GM23338 (cell line): ENCODE data around the gene ELMO3. TPM values are rescaled to one million over a fixed set of nuclear protein-coding genes. Genes with fewer than 3 reads are reported as not detected.

Experiments used
- ATAC-seq: fragments of 200-7000 bp; cut with Tn5 transposase; 3 replicates; pipeline ENCODE4 v1.9.1; 2020
- DNase-seq: peaks from one replicate; pipeline ENCODE4 v3.0.0-alpha.2; 2015; ENCODE audit warnings: low spot score
- H2AFZ ChIP-seq: fragments of 200-600 bp; sonication (generic); 2 replicates; pipeline ENCODE4 v1.8.0; 2016; ENCODE audit warnings: antibody characterized with exemption, mild to moderate bottlenecking, moderate library complexity
- H3F3A ChIP-seq: fragments of 200-600 bp; sonication (generic); replicated peaks from 2 replicates; pipeline ENCODE4 v1.8.0; 2017; ENCODE audit warnings: antibody characterized with exemption, mixed run types, low read depth
- H3K27ac ChIP-seq: fragments of 200-600 bp; sonication (generic); 2 replicates; pipeline ENCODE4 v1.6.1; 2016; ENCODE audit warnings: low read depth
- H3K27me3 ChIP-seq: fragments of 200-600 bp; sonication (generic); 2 replicates; pipeline ENCODE4 v1.8.0; 2016; ENCODE audit warnings: mild to moderate bottlenecking, mixed run types, moderate library complexity; ENCODE audit not compliant: insufficient read depth
- H3K36me3 ChIP-seq: fragments of 200-600 bp; sonication (generic); 2 replicates; pipeline ENCODE4 v1.8.0; 2016; ENCODE audit warnings: mild to moderate bottlenecking; ENCODE audit not compliant: insufficient read depth
- H3K4me1 ChIP-seq: fragments of 200-600 bp; sonication (generic); 2 replicates; pipeline ENCODE4 v1.8.0; 2016; ENCODE audit warnings: mild to moderate bottlenecking, moderate library complexity; ENCODE audit not compliant: insufficient read depth
- H3K4me2 ChIP-seq: fragments of 200-600 bp; sonication (generic); 2 replicates; pipeline ENCODE4 v1.7.1; 2017; ENCODE audit warnings: mixed run types
- H3K4me3 ChIP-seq: fragments of 200-600 bp; sonication (generic); 2 replicates; pipeline ENCODE4 v1.6.1; 2016; ENCODE audit warnings: mixed run types
- H3K79me2 ChIP-seq: fragments of 200-600 bp; sonication (generic); replicated peaks from 2 replicates; pipeline ENCODE4 v1.8.0; 2017; ENCODE audit warnings: mild to moderate bottlenecking; ENCODE audit not compliant: insufficient read depth
- H3K9me2 ChIP-seq: fragments of 200-600 bp; sonication (generic); 2 replicates; pipeline ENCODE4 v1.8.0; 2017; ENCODE audit not compliant: insufficient read depth
- H4K20me1 ChIP-seq: fragments of 200-600 bp; sonication (generic); replicated peaks from 2 replicates; pipeline ENCODE4 v1.8.0; 2017; ENCODE audit warnings: mild to moderate bottlenecking; ENCODE audit not compliant: insufficient read depth
- H3K27ac Mint-ChIP-seq: 2 replicates; pipeline ENCODE4 v1.8.0; 2020; ENCODE audit warnings: inconsistent platforms, mild to moderate bottlenecking, moderate library complexity, mixed read lengths
- H3K27me3 Mint-ChIP-seq: 3 replicates; pipeline ENCODE4 v1.8.0; 2022; ENCODE audit warnings: low read depth, mild to moderate bottlenecking, moderate library complexity, mixed read lengths, inconsistent platforms; ENCODE audit not compliant: insufficient read depth, poor library complexity
- H3K36me3 Mint-ChIP-seq: 3 replicates; pipeline ENCODE4 v1.8.0; 2021; ENCODE audit warnings: low read depth, mild to moderate bottlenecking, inconsistent platforms, moderate library complexity, mixed read lengths
- H3K4me1 Mint-ChIP-seq: 3 replicates; pipeline ENCODE4 v1.8.0; 2020; ENCODE audit warnings: mild to moderate bottlenecking, inconsistent platforms, mixed read lengths
- H3K4me3 Mint-ChIP-seq: 3 replicates; pipeline ENCODE4 v1.8.0; 2021; ENCODE audit warnings: moderate library complexity, mild to moderate bottlenecking, inconsistent platforms, mixed read lengths
- H3K9me3 Mint-ChIP-seq: 3 replicates; pipeline ENCODE4 v1.8.0; 2020; ENCODE audit warnings: moderate library complexity, mild to moderate bottlenecking, inconsistent platforms, mixed read lengths
- CTCF ChIP-seq, 2 experiments: fragments of 200-600 bp in 1 of 2; sonication (generic) in 1 of 2; conservative IDR thresholded peaks; 2 replicates each; pipeline versions ENCODE4 v1.5.1 to v1.6.1; 2016 to 2017; ENCODE audit warnings: antibody characterized with exemption in 2 of 2, low read depth in 2 of 2, mild to moderate bottlenecking in 2 of 2, moderate library complexity in 1 of 2
- EZH2 ChIP-seq: fragments of 200-600 bp; sonication (generic); IDR thresholded peaks from one replicate; pipeline ENCODE4 v1.8.0; 2017; ENCODE audit warnings: antibody characterized with exemption, mild to moderate bottlenecking, low read depth; ENCODE audit not compliant: unreplicated experiment
- JUNB ChIP-seq: IDR thresholded peaks from one replicate; pipeline ENCODE4 v1.6.1; 2016; ENCODE audit warnings: antibody characterized with exemption; ENCODE audit not compliant: unreplicated experiment
- NANOG ChIP-seq: IDR thresholded peaks from 2 replicates; pipeline ENCODE4 v1.6.1; 2016; ENCODE audit warnings: antibody characterized with exemption, borderline replicate concordance
- ZNF114 ChIP-seq: fragments of 250-450 bp; sonication (Bioruptor Pico); IDR thresholded peaks from 2 replicates; pipeline ENCODE4 v1.5.0; 2020; ENCODE audit warnings: mild to moderate bottlenecking, moderate library complexity
- ZNF331 ChIP-seq: fragments of 250-450 bp; sonication (Bioruptor Pico); IDR thresholded peaks from 2 replicates; pipeline ENCODE4 v1.5.0; 2020; ENCODE audit warnings: low read depth, mild to moderate bottlenecking, moderate library complexity
- polyA plus RNA-seq: library from polyadenylated mRNA; unstranded; fragments of >200 nt; fragmentation: Nextera tagmentation; extraction: Ambion mirVana; gene quantifications from 2 replicates; pipeline ENCODE4 v1.2.1, GENCODE V29; 2016
- total RNA-seq: library from RNA; depleted of rRNA; stranded (reverse); fragments of >200 nt; shearing (Covaris generic); gene quantifications from 2 replicates; pipeline ENCODE4 v1.2.3, GENCODE V29; 2014
- TF ChIP-seq, protein P1 (sequence below): IDR thresholded peaks from one replicate; pipeline ENCODE4 v1.6.1; 2018; ENCODE audit warnings: antibody characterized with exemption; ENCODE audit not compliant: unreplicated experiment
- TF ChIP-seq, protein P2 (sequence below): fragments of 250-450 bp; sonication (Bioruptor Pico); IDR thresholded peaks from 2 replicates; pipeline ENCODE4 v1.5.0; 2020; ENCODE audit warnings: mild to moderate bottlenecking, moderate library complexity

ELMO3 gene
- total and polyA plus RNA-seq, 2 experiments from 2014 or later = 4.7 to 16.2 TPM

- TF ChIP-seq, protein P1, sequence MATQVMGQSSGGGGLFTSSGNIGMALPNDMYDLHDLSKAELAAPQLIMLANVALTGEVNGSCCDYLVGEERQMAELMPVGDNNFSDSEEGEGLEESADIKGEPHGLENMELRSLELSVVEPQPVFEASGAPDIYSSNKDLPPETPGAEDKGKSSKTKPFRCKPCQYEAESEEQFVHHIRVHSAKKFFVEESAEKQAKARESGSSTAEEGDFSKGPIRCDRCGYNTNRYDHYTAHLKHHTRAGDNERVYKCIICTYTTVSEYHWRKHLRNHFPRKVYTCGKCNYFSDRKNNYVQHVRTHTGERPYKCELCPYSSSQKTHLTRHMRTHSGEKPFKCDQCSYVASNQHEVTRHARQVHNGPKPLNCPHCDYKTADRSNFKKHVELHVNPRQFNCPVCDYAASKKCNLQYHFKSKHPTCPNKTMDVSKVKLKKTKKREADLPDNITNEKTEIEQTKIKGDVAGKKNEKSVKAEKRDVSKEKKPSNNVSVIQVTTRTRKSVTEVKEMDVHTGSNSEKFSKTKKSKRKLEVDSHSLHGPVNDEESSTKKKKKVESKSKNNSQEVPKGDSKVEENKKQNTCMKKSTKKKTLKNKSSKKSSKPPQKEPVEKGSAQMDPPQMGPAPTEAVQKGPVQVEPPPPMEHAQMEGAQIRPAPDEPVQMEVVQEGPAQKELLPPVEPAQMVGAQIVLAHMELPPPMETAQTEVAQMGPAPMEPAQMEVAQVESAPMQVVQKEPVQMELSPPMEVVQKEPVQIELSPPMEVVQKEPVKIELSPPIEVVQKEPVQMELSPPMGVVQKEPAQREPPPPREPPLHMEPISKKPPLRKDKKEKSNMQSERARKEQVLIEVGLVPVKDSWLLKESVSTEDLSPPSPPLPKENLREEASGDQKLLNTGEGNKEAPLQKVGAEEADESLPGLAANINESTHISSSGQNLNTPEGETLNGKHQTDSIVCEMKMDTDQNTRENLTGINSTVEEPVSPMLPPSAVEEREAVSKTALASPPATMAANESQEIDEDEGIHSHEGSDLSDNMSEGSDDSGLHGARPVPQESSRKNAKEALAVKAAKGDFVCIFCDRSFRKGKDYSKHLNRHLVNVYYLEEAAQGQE = no peak
- TF ChIP-seq JUNB = no peak
These were observed 51.1 kb downstream of the ELMO3 start (continued) for GRCh38 chr16:67250045-67250327.

GRCh38 chr16:67252609-67253497 is 53.9 kb downstream of the ELMO3 start:
- Histone ChIP-seq H2AFZ (no peak overlapping the region), H3K36me3 (no peaks in the 10 kb centered on the region; the same call in 1 of the 2 replicates), H3K4me3 (no peak overlapping the region), H3K27me3 (peaks cover 32% of the 10 kb centered on the region), H3K27ac (no peak overlapping the region), H4K20me1 (no peaks in the 10 kb centered on the region; the same call in none of the 2 replicates), H3K4me2 (no peak overlapping the region), H3F3A (peaks cover 4% of the 10 kb centered on the region; the same call in 1 of the 2 replicates), H3K4me1 (peaks cover 9% of the 10 kb centered on the region), H3K79me2 (no peaks in the 10 kb centered on the region), H3K9me2 (no peaks in the 10 kb centered on the region)
- Mint-ChIP-seq H3K4me3 (no peak overlapping the region), H3K9me3 (no peaks in the 10 kb centered on the region), H3K36me3 (peaks cover 4% of the 10 kb centered on the region; the same call in 2 of the 3 replicates), H3K27ac (no peak overlapping the region), H3K27me3 (peaks cover 18% of the 10 kb centered on the region), H3K4me1 (peaks cover 16% of the 10 kb centered on the region)
- DNase-seq (no peak), ATAC-seq (no peak)
- TF ChIP-seq, protein P2, sequence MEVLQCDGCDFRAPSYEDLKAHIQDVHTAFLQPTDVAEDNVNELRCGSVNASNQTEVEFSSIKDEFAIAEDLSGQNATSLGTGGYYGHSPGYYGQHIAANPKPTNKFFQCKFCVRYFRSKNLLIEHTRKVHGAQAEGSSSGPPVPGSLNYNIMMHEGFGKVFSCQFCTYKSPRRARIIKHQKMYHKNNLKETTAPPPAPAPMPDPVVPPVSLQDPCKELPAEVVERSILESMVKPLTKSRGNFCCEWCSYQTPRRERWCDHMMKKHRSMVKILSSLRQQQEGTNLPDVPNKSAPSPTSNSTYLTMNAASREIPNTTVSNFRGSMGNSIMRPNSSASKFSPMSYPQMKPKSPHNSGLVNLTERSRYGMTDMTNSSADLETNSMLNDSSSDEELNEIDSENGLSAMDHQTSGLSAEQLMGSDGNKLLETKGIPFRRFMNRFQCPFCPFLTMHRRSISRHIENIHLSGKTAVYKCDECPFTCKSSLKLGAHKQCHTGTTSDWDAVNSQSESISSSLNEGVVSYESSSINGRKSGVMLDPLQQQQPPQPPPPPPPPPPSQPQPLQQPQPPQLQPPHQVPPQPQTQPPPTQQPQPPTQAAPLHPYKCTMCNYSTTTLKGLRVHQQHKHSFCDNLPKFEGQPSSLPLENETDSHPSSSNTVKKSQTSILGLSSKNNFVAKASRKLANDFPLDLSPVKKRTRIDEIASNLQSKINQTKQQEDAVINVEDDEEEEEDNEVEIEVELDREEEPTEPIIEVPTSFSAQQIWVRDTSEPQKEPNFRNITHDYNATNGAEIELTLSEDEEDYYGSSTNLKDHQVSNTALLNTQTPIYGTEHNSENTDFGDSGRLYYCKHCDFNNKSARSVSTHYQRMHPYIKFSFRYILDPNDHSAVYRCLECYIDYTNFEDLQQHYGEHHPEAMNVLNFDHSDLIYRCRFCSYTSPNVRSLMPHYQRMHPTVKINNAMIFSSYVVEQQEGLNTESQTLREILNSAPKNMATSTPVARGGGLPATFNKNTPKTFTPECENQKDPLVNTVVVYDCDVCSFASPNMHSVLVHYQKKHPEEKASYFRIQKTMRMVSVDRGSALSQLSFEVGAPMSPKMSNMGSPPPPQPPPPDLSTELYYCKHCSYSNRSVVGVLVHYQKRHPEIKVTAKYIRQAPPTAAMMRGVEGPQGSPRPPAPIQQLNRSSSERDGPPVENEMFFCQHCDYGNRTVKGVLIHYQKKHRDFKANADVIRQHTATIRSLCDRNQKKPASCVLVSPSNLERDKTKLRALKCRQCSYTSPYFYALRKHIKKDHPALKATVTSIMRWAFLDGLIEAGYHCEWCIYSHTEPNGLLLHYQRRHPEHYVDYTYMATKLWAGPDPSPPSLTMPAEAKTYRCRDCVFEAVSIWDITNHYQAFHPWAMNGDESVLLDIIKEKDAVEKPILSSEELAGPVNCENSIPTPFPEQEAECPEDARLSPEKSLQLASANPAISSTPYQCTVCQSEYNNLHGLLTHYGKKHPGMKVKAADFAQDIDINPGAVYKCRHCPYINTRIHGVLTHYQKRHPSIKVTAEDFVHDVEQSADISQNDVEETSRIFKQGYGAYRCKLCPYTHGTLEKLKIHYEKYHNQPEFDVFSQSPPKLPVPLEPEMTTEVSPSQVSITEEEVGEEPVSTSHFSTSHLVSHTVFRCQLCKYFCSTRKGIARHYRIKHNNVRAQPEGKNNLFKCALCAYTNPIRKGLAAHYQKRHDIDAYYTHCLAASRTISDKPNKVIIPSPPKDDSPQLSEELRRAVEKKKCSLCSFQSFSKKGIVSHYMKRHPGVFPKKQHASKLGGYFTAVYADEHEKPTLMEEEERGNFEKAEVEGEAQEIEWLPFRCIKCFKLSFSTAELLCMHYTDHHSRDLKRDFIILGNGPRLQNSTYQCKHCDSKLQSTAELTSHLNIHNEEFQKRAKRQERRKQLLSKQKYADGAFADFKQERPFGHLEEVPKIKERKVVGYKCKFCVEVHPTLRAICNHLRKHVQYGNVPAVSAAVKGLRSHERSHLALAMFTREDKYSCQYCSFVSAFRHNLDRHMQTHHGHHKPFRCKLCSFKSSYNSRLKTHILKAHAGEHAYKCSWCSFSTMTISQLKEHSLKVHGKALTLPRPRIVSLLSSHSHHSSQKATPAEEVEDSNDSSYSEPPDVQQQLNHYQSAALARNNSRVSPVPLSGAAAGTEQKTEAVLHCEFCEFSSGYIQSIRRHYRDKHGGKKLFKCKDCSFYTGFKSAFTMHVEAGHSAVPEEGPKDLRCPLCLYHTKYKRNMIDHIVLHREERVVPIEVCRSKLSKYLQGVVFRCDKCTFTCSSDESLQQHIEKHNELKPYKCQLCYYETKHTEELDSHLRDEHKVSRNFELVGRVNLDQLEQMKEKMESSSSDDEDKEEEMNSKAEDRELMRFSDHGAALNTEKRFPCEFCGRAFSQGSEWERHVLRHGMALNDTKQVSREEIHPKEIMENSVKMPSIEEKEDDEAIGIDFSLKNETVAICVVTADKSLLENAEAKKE (CRISPR knock-in tag) = no peak
- no peak for TF ChIP-seq CTCF (conservative IDR thresholded peaks at IDR 0.05; ENCODE audit: low read depth in 2 of 2)
- TF ChIP-seq EZH2 = no peak
- no peak for TF ChIP-seq NANOG
- no peak for TF ChIP-seq ZNF331 (CRISPR knock-in tag)
- TF ChIP-seq, protein P1 = no peak
- no peak for TF ChIP-seq ZNF114 (CRISPR knock-in tag)
